Activated naive CD4-positive, alpha-beta T cell (primary cell): ENCODE results near the gene RETREG3.
"Not testable (repeated sequence)": the region's sequence is repeated elsewhere in the genome, so short reads cannot be mapped to it uniquely, and the experiment has no call there.

Experiments
- DNase-seq, 4 experiments: peaks; one replicate each; lab custom pipeline; 2025; lab: John Stamatoyannopoulos, UW

Gene RETREG3

DNA sequence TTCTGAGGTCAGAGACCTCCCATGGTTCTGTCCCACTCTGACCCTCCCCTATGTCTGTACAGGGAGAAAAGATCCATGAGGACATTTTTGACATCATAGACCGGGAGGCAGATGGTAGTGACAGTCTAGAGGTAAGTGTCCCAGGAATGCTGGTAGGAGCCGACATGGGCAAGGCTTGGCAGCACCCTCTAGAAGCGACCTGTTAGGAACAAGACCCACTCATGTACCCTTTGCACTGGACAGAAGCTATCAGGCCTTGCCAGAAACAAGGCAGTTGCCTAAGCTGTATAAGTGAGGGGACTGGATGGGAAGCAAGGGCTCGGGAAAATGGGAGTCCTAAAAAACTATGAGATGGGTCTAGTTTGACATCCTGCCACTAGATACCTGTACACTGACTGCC is 2.8 kb upstream of the RETREG3 start:
- DNase-seq: no peak

DNA sequence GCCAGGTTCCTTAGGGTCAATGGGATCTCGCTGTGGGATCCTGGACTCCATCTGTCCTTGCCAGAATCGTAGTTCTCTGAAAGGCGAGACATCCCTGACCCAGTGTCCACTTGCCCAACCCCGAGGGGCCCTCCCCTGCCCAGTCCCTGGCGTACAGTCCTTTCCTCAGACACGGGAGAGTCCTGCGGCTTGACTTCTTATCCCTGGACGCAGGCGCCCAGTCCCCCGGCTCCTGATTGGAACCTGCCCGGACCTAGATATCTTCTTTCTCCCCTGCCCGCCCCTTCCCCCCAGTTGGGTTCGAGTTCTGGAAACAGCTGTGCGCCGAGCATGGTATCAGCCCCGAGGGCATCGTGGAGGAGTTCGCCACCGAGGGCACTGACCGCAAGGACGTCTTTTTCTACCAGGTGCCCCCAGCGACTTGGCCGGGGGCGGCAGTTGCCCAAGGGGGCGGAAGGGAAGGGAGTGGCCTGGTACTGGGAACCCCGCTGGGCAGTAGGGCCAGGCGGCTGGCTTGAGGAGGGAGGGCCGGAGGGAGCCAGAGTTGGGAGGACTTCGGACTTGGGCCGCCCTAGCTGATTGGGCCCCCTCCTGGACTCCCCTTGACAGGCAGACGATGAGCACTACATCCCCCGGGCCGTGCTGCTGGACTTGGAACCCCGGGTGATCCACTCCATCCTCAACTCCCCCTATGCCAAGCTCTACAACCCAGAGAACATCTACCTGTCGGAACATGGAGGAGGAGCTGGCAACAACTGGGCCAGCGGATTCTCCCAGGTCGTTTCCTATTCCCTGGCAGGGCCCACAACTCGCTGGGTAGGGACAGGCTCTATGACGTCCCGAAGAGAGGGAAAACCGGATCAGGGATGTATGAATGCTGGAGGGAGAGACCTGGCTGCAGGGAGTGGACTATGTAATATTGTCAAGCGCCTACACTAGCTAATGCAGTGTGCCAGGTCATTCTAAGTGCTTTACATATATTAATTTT is 934 bp upstream of the RETREG3 start:
- not testable (repeated sequence) for DNase-seq

DNA sequence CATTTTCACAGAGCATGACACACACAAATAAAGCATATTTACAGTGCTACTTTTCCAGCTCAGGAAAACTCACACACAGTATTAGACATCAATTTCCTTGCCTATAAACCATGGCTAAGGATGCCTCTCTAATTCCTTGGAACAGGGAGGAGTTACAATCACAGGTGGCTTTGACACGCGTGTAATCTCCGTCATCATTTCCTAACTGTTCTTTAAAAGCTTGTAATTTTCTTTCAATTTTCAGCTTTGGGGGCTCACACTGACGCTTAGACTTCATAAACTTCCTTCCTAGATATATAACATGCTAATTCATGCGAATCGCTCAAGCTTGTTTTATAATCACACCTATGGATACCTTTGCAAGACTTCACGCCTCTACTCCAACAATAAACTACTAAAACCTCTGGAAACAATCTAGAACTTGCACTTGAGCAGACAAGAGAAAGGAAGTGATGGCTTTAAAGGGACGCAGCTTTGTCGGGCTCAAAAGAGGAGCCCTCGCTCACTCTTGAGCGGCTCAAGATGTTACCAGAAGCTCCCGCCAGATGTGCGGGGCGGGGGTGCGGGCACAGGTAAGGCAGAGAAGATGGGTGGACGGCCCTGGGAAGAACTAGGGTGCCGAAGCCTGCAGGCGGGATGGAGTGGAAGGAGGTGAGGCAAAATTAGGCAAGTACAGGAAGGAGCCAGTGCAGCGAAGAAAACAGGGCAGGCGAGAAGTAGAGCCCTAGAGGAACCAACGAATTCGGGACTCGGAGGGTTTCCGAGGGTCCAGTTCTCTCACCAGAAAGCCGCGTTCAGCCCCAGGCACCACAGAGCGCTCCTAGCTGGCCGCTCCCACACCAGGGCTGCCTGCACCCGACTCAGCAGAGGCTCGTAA is 631 bp downstream of the RETREG3 start:
- DNase-seq: peak in 1 of 4 experiments; percentile 29

DNA sequence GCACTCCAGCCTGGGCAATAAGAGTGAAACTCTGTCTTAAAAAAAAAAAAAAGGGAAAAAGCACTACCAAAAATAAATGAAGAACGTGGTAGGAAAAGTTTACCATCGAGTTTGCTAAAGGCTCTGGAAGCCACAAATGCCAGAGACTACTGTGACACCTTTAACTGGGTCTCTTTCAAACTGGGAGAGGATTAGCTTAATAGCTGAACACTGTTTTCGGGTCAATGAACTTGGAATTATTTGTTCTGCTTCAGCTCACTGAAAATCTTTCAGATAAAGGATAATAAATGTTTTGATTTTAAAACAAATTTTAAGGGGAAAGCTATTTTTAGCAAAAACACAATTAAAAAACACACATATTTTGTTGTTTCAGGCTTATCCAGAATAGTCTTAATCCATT is 1.4 kb downstream of the RETREG3 start:
- no peak for DNase-seq

- DNase-seq: no peak
Observed at GRCh38 chr17:42603318-42603717, 5.9 kb downstream of the RETREG3 start.

GRCh38 chr17:42598905-42599304 is 10.3 kb downstream of the RETREG3 start:
- no peak for DNase-seq

DNA sequence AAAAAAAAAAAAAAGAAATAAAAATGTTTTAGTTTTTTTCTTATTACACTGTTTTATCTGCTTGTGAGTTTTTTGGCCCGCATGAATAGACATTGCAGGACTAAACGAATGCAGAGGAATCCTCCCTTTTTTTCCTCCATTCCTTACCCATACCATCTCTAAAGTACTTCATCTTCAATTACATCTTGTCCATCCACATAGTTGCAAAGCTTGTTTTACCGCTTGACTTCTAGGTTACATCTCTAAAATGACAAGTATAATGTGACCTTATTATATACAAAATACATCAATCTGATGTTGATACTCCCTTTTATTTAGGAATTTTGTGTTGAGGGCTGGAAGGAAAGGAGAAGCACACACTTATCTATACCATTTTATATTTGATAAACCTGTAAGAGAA is 12.8 kb downstream of the RETREG3 start:
- DNase-seq: no peak

DNA sequence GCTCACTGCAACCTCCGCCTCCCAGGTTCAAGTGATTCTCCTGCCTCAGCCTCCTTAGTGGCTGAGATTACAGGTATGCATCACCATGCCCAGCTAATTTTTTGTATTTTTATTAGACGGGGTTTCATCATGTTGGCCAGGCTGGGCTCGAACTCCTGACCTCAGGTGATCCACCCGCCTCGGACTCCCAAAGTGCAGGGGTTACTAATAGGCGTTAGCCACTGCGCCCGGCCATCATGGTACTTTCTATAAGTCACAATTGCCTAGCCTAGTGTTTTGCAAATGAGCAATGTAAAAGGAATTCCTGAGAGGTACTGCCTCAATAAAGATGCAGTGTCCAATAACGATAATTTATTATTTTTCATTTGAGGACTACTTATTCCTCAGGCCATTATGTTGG is 17.8 kb downstream of the RETREG3 start:
- DNase-seq: no peak

DNA sequence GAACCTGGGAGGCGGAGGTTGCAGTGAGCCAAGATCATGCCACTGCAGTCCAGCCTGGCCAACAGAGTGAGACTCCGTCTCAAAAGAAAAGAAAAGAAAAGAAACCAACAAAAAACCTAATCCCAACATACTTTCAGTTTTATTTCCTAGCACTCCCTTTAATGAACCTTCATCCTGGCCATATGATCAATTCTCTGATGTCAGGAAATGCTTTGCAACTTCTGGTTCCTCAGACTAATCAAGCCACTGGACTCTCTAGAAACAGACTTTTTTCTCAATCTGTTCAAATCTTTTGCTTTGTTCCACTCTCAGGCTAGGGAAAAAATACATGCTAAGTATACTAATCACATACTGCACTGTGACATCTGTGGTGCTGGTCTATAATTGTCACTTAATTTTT is 18.3 kb downstream of the RETREG3 start:
- DNase-seq: no peak

DNA sequence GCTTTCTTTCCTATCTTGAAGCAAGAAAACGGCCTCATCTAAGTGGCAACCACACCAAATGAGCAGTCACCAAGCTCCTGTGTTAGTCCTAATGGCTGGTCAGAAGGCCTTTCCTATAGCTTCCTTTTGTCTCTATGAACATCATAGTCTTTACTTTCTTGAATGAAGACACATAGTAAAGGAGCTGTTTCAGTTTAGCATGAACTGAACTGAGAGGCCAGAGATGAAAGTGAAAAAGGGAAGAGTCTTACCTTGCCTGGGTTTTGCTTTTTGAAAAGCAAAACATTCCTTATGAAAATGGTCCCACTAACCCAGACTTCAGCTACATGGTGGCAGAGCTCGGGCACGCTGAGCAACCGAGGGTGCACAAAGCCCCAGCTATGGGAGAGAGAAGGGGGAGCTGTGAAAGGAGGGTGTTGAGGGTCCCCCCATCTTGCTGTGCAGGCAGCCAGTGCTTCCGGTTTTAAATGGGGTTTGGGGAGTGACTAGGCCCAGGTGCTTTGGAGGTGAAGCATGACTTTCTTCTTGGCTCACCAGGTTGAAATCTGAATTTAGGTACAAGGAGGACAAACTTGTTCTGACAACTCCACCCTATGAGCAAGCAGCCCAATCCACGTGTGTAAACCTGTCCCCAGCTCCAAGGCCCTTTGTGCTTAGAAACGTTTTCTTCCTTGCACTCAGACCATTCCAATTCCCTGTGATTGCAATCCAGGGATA is 22.5 kb downstream of the RETREG3 start:
- DNase-seq: no peak

DNA sequence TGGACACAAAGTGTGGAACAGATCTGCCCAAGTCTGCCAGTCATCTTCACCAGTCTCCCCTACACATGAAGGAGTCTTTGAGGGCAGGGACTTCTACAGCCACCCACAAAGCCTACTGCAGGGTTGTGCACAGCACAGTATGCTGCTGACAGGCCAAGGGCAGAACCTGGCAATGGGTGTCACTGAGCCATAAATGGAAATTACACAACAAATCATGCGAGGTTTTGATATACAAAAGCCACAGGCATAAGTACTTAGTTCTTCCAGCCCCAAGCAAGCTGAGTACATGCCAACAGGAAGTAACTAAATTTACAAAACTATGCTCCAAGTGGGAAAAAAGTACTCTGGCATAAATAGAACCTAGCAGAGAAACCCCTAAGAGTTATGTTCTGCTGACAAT is 23.8 kb downstream of the RETREG3 start:
- DNase-seq: no peak

DNA sequence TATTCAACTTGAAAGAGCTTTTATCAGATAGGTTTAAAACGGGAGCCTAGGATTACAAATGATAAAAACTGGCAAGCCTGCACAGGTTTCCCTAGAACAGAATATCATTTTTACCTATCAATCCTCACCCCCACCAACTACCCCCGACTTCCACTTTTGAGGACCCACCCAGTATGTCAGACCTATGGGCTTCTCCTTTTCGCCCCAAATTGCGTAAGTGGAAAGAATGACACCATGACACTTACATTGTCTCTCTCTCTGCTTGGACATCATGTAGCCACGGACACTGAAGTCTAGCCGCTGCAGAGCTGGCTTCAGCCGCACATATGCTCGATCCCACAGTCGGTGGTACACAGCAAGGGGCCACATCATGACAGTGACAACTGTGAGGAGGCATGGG is 24.3 kb downstream of the RETREG3 start:
- no peak for DNase-seq

- no peak for DNase-seq
Observed at GRCh38 chr17:42581744-42582270, 27.4 kb downstream of the RETREG3 start.

- no peak for DNase-seq
Observed at GRCh38 chr17:42579794-42580551, 29.2 kb downstream of the RETREG3 start.

GRCh38 chr17:42578282-42578869 is 30.8 kb downstream of the RETREG3 start:
- DNase-seq: peak; percentile 21 to 60 (median 37)

GRCh38 chr17:42577532-42578281 is 31.5 kb downstream of the RETREG3 start, which contains the start of gene PSMC3IP:
TSS of gene PSMC3IP (minus strand) at chr17:42577729. CDS start at chr17:42577686, 43 bp downstream.
- DNase-seq: peak; percentile 75 to 83 (median 80)

DNA sequence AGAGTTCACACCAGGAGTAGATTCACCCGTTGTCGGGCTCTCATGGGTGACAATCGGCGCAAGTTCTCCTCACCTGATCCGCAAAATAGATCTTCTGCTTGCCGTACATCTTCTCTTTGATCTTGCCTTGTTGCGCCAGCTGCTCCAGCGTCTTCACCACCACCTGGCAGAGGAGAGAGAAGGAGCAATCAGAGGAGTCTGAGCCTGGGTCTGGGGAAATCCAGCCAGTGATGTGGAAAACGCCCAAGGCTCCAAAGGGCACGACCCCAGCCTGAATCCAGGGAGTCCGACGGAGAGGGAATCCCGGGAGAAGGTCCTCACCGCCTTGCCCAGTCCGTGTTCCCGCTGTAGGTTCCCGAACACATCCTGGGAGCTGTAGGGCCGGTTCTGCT is 32.0 kb downstream of the RETREG3 start:
- no peak for DNase-seq

DNA sequence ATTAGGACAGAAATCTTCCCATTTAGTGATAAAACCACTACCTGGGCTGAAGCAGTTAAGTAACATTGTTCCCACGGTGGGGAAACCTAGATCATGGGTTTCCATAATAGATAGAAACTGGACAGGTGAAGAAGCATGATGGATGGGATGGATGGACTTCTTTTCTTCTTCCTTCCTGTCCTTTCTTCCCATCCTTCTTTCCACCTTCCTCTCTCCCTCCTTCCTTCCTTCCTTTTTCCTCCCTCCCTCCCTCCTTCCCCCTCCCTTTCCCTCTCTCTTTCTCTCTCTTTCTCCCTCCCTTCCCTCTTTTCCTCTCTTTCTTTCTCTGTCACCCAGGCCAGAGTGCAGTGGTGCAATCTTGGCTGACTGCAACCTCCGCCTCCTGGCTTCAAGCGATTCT is 34.7 kb downstream of the RETREG3 start:
- no peak for DNase-seq

GRCh38 chr17:42573095-42573494 is 36.1 kb downstream of the RETREG3 start:
- no peak for DNase-seq
